Measurements from ENCODE around the gene NTMT1. TPM values are rescaled to one million over a fixed set of nuclear protein-coding genes. Genes with fewer than 3 reads are reported as not detected.
"Not testable (repeated sequence)": the region's sequence is repeated elsewhere in the genome, so short reads cannot be mapped to it uniquely, and the experiment has no call there.

The NTMT1 gene
- total RNA-seq, 4 donors from 2014 or later = 11.9 to 35.5 (median 26.6) TPM

DNA sequence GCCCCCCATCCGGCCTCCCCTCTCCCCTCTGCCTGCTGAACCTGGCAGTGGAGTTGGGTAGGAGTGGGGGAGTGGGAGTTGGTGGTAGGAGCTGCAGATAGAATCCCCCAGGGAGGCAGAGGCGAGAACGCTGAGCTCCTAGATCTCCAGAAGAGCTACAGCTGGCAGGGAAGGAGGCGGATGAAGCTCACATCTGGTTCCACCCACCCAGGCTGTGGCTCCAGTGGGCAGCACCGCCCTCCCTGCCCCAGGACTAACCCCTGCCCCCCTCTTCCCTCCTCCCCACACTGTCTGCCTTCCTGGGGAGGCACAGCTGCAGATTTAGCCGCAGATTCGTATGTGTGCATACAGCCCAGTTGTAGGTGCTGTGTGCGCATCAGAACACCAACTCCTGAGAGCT, 39.3 kb upstream of the NTMT1 start:
- H3K4me1 ChIP-seq = no peaks in the 10 kb centered on the region
- TF ChIP-seq POLR2A (IDR thresholded peaks at IDR 0.05) = no peak
- TF ChIP-seq, protein P1, sequence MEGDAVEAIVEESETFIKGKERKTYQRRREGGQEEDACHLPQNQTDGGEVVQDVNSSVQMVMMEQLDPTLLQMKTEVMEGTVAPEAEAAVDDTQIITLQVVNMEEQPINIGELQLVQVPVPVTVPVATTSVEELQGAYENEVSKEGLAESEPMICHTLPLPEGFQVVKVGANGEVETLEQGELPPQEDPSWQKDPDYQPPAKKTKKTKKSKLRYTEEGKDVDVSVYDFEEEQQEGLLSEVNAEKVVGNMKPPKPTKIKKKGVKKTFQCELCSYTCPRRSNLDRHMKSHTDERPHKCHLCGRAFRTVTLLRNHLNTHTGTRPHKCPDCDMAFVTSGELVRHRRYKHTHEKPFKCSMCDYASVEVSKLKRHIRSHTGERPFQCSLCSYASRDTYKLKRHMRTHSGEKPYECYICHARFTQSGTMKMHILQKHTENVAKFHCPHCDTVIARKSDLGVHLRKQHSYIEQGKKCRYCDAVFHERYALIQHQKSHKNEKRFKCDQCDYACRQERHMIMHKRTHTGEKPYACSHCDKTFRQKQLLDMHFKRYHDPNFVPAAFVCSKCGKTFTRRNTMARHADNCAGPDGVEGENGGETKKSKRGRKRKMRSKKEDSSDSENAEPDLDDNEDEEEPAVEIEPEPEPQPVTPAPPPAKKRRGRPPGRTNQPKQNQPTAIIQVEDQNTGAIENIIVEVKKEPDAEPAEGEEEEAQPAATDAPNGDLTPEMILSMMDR (IDR thresholded peaks at IDR 0.05) = no peak
- H3K4me3 ChIP-seq = no peak overlapping the region
- no peak for DNase-seq
- no peaks in the 10 kb centered on the region for H3K27me3 ChIP-seq
- H3K27ac ChIP-seq = no peak overlapping the region
- no peaks in the 10 kb centered on the region for H3K9me3 ChIP-seq
- no peaks in the 10 kb centered on the region for H3K36me3 ChIP-seq

DNA sequence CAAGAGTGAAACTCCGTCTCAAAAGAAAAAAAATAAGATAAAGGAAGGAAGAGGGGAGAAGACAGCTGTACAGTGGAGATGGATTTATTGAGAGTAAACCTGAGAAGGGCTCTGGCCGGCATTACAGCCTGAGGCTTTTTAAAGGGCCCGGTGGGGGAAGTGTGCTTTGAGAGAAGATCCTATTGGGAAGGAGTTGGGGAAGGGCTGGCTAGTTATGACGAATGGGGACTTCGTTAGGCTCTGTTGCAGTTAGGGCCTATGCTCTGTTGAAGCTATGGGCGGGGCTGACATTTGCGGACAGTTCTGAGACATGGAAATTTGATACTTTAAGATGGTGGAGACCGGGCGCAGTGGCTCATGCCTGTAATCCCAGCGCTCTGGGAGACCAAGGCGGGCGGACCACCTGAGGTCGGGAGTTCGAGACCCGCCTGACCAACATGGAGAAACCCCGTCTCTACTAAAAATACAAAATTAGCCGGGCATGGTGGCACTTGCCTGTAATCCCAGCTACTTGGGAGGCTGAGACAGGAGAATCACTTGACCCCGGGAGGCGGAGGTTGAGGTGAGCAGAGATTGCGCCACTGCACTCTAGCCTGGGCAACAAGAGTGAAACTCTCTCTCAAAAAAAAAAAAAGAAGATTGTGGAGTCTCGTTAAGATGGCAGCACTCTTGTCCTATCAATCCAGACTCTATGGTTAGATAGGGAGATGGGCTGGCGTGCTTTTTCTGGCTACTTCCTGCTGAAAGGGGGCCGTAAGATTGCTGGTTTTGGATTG, 38.3 kb upstream of the NTMT1 start:
- no peak for TF ChIP-seq POLR2A (IDR thresholded peaks at IDR 0.05)
- TF ChIP-seq, protein P1 (IDR thresholded peaks at IDR 0.05) = no peak
- Histone ChIP-seq H3K36me3 (no peaks in the 10 kb centered on the region), H3K9me3 (no peaks in the 10 kb centered on the region), H3K4me3 (no peak overlapping the region), H3K27ac (no peak overlapping the region), H3K27me3 (no peaks in the 10 kb centered on the region), H3K4me1 (no peaks in the 10 kb centered on the region)
- no peak for DNase-seq

GRCh38 chr9:129590466-129590865, 35.5 kb upstream of the NTMT1 start:
- no peak overlapping the region for H3K4me3 ChIP-seq
- H3K36me3 ChIP-seq = no peaks in the 10 kb centered on the region
- H3K27me3 ChIP-seq = no peaks in the 10 kb centered on the region
- H3K9me3 ChIP-seq = no peaks in the 10 kb centered on the region
- no peak for TF ChIP-seq POLR2A (IDR thresholded peaks at IDR 0.05)
- TF ChIP-seq, protein P1 (IDR thresholded peaks at IDR 0.05) = no peak
- H3K4me1 ChIP-seq = no peaks in the 10 kb centered on the region
- no peak for DNase-seq
- no peak overlapping the region for H3K27ac ChIP-seq

DNA sequence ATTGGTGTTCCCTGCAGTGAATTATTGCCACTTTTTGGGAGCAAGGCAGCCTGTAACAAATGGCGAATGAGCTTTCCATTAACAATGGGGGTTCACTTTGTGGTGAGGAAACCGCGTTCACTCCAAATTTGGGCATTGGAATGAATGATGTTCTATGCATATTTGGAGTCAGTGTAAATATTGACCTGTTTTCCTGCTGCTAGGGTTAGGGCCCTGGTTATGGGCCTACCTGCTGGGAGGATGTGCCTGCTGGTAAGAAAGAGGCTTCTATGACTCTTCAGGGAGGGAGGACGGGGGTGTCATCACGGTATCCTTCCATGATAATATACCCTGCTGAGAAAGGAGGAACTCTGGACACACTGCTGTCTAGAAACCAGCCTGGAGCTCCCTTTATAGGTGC, 34.0 kb upstream of the NTMT1 start:
- H3K27ac ChIP-seq = no peak overlapping the region
- no peaks in the 10 kb centered on the region for H3K27me3 ChIP-seq
- no peak for DNase-seq
- peaks cover 0 to under 1% (median under 1%) of the 10 kb centered on the region in 4 donors for H3K4me1 ChIP-seq
- no peak overlapping the region for H3K4me3 ChIP-seq
- H3K36me3 ChIP-seq = no peaks in the 10 kb centered on the region
- TF ChIP-seq POLR2A (IDR thresholded peaks at IDR 0.05) = no peak
- TF ChIP-seq, protein P1 (IDR thresholded peaks at IDR 0.05) = no peak
- H3K9me3 ChIP-seq = no peaks in the 10 kb centered on the region

- not testable (repeated sequence) for H3K27ac ChIP-seq, H3K27me3 ChIP-seq, H3K36me3 ChIP-seq, H3K9me3 ChIP-seq, H3K4me1 ChIP-seq, DNase-seq, H3K4me3 ChIP-seq
Measured at GRCh38 chr9:129592790-129593189, 33.2 kb upstream of the NTMT1 start.

DNA sequence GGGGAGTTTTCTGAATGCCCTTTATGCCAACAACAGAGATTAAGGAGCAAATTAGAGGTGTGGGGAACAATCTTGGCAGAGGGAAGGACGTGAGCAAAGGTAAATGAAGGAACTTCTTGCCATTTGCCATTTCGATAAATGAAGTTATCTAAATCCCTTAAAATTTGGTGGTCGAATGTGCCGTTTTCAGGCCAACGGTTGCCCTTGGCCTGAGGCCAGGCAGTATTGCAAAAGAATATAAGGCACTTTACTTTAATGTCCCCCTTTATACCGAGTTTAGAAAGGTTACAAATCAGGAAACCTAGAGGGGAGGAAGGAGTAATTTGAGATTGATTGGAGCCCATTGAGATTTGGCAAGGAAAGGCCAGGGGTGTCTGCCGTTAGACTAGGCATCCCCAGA, 31.3 kb upstream of the NTMT1 start:
- H3K27me3 ChIP-seq = no peaks in the 10 kb centered on the region
- no peak for TF ChIP-seq POLR2A (IDR thresholded peaks at IDR 0.05)
- TF ChIP-seq, protein P1 (IDR thresholded peaks at IDR 0.05) = no peak
- H3K36me3 ChIP-seq = no peaks in the 10 kb centered on the region
- H3K4me1 ChIP-seq = peaks cover 0 to 16% (median 12%) of the 10 kb centered on the region in 4 donors
- H3K27ac ChIP-seq = no peak overlapping the region
- no peak for DNase-seq
- H3K4me3 ChIP-seq = no peak overlapping the region
- H3K9me3 ChIP-seq = no peaks in the 10 kb centered on the region
